Loucy (cell line): ENCODE measurements around the gene PDE10A.

Experiments
- CTCF ChIP-seq: fragments of 200-600 bp; sonication (generic); conservative IDR thresholded peaks from 2 replicates; pipeline ENCODE4 v1.5.1; 2014; ENCODE audit warnings: mild to moderate bottlenecking, antibody characterized with exemption, low read length
- EZH2phosphoT487 ChIP-seq: fragments of 200-600 bp; IDR thresholded peaks from 2 replicates; pipeline ENCODE4 v1.6.1; 2018; ENCODE audit warnings: antibody characterized with exemption, mild to moderate bottlenecking, moderate library complexity, borderline replicate concordance

GRCh38 chr6:165321150-165321549, 341.9 kb downstream of the PDE10A start:
- TF ChIP-seq CTCF (no peak), EZH2phosphoT487 (no peak)
